Thymus (tissue), 11 donors: Measurements from ENCODE around the gene MLANA. TPM values are rescaled to one million over a fixed set of nuclear protein-coding genes. Genes with fewer than 3 reads are reported as not detected.

Source experiments
- DNase-seq, 9 donors: peaks; one replicate each; pipeline ENCODE4 v3.0.0-alpha.2; 2013; ENCODE audit warnings: low spot score in 9 of 9, low read depth in 6 of 9, missing footprints in 1 of 9
- H3K27ac ChIP-seq, 2 donors: one replicate each; pipeline ENCODE4 v1.5.1; 2013; ENCODE audit warnings: control low read depth in 1 of 2, low read depth in 1 of 2, low read length in 1 of 2, mild to moderate bottlenecking in 1 of 2, moderate library complexity in 1 of 2
- H3K27me3 ChIP-seq, 2 donors: one replicate each; pipeline ENCODE4 v1.5.1; 2013; ENCODE audit warnings: low read length in 1 of 2; ENCODE audit not compliant: control insufficient read depth in 2 of 2, insufficient read depth in 1 of 2
- H3K36me3 ChIP-seq, 2 donors: one replicate each; pipeline ENCODE4 v1.5.1; 2013; ENCODE audit warnings: low read length in 1 of 2, mild to moderate bottlenecking in 1 of 2, moderate library complexity in 1 of 2; ENCODE audit not compliant: control insufficient read depth in 2 of 2, insufficient read depth in 2 of 2
- H3K4me1 ChIP-seq, 2 donors: one replicate each; pipeline ENCODE4 v1.5.1; 2013; ENCODE audit warnings: low read length in 2 of 2; ENCODE audit not compliant: control insufficient read depth in 2 of 2, insufficient read depth in 2 of 2
- H3K4me3 ChIP-seq, 2 donors: one replicate each; pipeline ENCODE4 v1.5.1; 2013; ENCODE audit warnings: low read length in 2 of 2, control low read depth in 1 of 2, mild to moderate bottlenecking in 1 of 2
- H3K9me3 ChIP-seq, 2 donors: one replicate each; pipeline ENCODE4 v1.5.1; 2013; ENCODE audit warnings: low read length in 1 of 2, mild to moderate bottlenecking in 1 of 2; ENCODE audit not compliant: control insufficient read depth in 2 of 2, insufficient read depth in 1 of 2
- WGBS: extraction: QIAGEN DNeasy Blood & Tissue Kit; methylation state at CpG from one replicate; pipeline ENCODE4 v1.1.7; 2013; 5-methylcytosine and 5-hydroxymethylcytosine counted together
- polyA plus RNA-seq: library from polyadenylated mRNA; stranded (reverse); fragments of 200-250 nt; gene quantifications from one replicate; pipeline ENCODE4 v1.2.3, GENCODE V29; 2013
- total RNA-seq: library from RNA; stranded (reverse); fragments of 120-200 nt; gene quantifications from one replicate; pipeline ENCODE4 v1.2.4, GENCODE V29; 2013
- donor health status: healthy.

The MLANA gene
- total and polyA plus RNA-seq, 2 donors: 0.09 TPM; not detected in 1

GRCh38 chr9:5953743-5954707, 63.3 kb downstream of the MLANA start:
- Histone ChIP-seq H3K4me3 (no peak overlapping the region), H3K36me3 (peaks cover 0 to 2% of the 10 kb centered on the region in 2 donors), H3K27me3 (no peaks in the 10 kb centered on the region), H3K27ac (no peak overlapping the region), H3K4me1 (no peaks in the 10 kb centered on the region), H3K9me3 (no peaks in the 10 kb centered on the region)
- 98% methylated on average over 9 of the region's 9 CpGs for WGBS
- DNase-seq: no peak

- WGBS: 99% methylated on average over 1 of the region's 1 CpG
- Histone ChIP-seq H3K27ac (no peak overlapping the region), H3K36me3 (peaks cover 0 to 2% of the 10 kb centered on the region in 2 donors), H3K4me1 (no peaks in the 10 kb centered on the region), H3K27me3 (no peaks in the 10 kb centered on the region), H3K4me3 (no peak overlapping the region), H3K9me3 (no peaks in the 10 kb centered on the region)
- no peak for DNase-seq
Observed at GRCh38 chr9:5957166-5957565, 66.5 kb downstream of the MLANA start.

GRCh38 chr9:5958273-5958672, 67.6 kb downstream of the MLANA start:
- H3K9me3 ChIP-seq: no peaks in the 10 kb centered on the region
- H3K27ac ChIP-seq: no peak overlapping the region
- DNase-seq: no peak
- peaks cover 0 to 2% of the 10 kb centered on the region in 2 donors for H3K36me3 ChIP-seq
- no peak overlapping the region for H3K4me3 ChIP-seq
- WGBS: 98% methylated on average over 6 of the region's 6 CpGs
- no peaks in the 10 kb centered on the region for H3K27me3 ChIP-seq
- H3K4me1 ChIP-seq: no peaks in the 10 kb centered on the region

Other genes with a start within 250 kb of the MLANA start
- 16.6 TPM for gene ERMP1, start 57.8 kb upstream of the MLANA start, total RNA-seq
- 11.2 TPM for gene ERMP1, start 57.8 kb upstream of the MLANA start, polyA plus RNA-seq
- 41.0 TPM for gene RANBP6, start 124.7 kb downstream of the MLANA start, total RNA-seq
- 20.9 TPM for gene RANBP6, start 124.7 kb downstream of the MLANA start, polyA plus RNA-seq